HG02852 (cell line): Measurements from ENCODE around the gene SLC38A8.

Source experiments
- ATAC-seq: cut with Tn5 transposase; IDR thresholded peaks from one replicate; pipeline ENCODE4 v1.9.1; 2021; ENCODE audit warnings: mild to moderate bottlenecking, moderate library complexity; ENCODE audit not compliant: unreplicated experiment

Gene SLC38A8

DNA sequence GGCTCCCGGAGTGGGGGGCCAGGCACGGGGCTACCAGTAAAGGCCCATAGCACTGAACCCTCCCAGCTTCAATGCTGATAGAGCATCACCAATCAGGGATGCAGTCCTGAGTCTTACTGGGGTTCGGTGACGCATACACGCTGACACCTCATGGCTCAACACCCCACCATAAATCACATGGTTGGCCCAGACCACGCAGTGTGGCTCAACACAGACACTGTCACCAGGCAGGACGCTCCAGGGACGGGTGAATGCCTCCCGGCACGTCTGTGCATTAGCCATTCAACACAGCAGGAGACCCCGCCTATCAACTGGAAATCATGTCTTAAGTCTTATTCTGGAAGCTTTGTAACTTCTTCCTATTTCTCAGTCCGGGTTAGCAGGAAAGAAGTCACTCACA, 39.6 kb downstream of the SLC38A8 start:
- no peak for ATAC-seq

DNA sequence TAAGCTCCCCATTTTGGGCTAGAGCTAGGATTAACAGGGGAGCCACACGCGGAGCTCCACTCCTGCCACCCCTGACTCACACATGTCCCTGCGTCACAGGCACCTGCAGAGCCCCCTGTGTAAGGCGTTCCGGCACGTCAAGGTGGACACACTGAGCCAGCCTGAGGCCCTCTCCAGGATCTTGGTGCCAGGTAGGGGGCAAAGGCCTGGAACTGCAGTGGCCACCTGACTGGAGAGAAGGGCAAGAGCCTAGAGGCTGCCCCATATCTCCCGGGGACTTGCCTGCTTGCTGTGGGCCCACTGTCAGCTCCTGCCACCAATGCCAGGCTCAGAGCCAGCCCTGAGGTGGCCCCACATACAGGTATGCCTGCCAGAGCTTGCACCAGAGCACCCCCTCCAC, 40.9 kb downstream of the SLC38A8 start:
- no peak for ATAC-seq

DNA sequence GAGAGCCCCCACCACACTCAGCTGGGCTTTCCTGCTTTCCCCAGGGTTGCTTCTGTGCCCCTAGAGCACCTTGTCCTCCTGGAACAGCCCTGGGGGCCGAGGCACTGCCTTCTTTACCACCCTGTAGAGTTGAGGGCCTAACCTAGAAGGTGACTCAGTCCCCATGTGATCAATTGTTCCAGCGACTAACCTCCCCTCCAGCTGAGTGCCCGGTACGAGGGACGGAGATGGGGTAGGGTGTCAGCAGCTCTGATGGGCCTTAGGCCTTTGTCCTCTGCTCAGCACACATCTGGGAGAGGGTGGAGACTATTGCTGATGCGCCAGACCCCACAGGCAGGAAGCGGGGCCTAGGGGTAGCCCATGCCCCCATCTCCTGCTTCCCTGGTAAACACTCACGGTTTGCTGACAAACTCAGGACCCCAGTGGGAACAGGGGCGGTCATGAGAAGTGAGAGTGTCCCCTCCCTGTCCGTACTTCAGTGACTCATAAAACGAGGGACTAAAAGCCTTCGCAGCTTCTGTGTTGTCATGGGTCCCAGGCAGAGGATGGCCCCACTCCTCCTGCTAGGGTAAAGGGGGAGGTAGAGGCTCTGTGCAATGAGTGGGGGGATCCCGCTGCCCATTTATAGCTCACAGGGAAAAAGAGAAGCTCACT, 41.5 kb downstream of the SLC38A8 start:
- ATAC-seq: no peak

DNA sequence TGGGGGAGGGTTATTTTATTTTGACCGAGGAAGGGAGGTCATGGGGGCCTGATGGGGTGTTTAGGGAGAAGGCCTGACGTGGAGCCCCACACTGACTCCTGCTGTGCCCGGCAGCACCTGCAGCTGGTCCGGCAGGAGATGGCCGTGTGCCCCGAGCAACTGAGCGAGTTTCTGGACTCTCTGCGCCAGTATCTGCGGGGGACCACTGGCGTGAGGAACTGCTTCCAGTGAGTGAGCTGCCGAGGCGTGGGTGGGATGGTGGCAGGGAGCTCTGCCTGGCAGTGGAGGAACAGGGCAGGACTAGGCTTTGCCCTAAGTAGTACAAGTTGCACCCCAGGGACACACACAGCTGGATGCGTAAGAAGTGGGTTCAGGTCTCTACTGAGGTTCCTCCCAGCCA, 44.5 kb downstream of the SLC38A8 start:
- no peak for ATAC-seq

DNA sequence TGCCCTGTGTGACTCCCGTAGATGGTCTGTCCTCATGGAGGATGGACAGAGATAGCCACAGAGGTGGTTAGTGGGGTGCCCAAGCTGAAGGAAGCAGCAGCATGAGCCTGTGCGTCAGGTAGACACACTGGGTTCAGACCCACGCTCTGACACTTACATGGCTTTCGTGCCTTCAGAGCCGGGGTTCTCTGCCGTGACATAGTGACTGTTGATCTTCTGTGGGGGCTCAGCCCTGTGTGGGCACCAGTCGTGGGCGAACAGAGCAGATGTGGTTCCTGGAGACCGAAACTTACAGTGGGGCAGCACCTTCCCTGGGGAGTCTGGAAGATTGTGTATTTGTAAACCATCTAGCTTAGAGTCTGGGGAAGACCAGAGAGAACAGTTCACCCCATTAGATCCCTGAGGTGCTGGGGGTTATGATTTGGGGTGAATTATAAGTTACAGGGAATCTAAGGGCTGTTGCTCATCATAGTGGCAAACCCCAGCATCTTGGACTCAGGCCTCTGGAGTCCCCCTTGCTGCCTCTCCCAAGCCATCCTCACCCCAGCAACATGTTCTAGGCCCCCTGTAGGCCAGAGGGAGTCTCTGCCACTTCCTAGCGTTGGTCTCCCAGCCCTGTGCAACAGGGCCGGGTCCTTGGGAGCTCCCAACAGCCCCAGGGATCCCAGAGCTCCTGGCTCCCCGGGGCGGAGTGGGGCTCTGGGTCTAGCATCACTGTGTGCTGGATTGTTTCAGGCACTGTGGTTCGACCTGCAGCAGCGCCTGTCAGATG, 45.9 kb downstream of the SLC38A8 start:
- no peak for ATAC-seq

DNA sequence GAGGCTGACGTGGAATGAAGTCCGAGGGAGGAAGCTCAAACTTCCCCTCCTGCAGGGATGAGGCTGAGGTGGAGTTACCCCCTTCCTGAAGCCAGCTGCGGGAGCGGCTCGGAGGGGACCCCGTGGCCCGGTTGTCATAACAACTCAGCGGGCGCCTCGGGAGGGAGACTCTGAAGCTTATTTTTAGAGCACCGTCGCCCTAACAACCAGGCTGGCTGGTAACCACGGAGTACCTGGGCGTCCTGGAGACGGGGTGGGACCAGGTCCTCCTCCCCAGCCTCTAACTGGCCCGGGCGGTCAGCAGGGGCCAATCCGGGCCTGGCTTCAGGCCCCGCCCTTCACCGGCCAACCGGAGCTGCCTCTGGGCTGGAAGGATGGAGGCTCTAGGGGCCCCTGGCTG, 46.8 kb downstream of the SLC38A8 start:
- ATAC-seq: no peak

DNA sequence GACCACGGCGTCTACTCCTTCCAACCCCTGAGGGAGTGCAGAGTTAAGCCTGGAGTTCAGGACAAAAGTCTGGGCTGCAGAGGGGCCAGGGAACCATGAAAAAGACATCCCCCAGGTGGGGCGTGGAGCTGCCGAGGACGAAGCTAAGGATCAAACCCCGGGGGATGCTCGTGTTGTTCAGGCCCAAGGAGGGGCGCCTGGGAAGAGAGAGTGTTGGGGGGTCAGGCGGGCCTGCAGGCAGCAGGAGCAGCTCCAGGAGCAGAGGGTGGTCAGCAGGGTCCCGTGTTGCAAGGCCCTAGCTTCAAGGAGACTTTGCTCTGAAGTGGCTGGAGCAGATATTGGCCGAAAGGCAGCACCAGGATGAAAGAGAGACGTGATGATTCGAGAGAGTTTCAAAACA, 47.9 kb downstream of the SLC38A8 start:
- no peak for ATAC-seq

DNA sequence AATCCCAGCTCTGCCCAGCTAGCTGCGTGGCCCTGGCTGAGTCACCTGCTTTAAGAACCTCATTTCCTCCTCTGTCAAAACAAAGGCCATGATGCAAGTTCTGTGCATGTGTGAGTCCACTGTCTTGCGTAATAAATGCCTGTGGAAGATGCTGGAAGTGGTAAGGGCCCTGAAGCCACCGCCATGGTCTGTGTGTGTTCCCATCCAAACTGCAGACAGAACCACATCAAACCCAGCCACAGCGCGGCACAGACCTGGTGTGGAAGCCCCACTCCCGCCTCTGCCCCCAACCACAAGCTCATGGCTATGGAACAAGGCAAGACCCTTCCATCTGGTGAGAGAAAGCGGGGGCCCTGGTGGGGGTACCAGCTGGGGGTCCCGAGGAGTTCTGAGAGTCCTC, 48.5 kb downstream of the SLC38A8 start:
- ATAC-seq: no peak

DNA sequence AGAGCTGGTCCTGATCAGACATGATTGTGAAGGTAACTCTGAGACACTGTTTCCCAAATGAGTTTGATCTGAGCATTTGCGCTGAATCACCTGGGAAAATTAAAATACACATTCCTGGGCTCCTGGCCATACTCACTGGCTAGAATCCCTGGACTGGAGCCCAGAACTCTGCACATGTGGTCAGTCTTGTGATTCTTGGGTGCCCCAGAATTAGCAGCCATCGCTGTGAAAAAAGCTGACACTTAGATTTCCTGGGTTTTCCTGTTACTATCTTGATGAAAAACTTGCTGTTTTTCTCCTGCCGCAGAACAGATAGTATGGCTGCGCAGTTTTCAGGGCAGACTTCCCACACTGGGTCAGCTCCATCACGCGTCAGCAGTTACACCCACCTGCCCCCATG, 50.0 kb downstream of the SLC38A8 start:
- ATAC-seq: no peak

DNA sequence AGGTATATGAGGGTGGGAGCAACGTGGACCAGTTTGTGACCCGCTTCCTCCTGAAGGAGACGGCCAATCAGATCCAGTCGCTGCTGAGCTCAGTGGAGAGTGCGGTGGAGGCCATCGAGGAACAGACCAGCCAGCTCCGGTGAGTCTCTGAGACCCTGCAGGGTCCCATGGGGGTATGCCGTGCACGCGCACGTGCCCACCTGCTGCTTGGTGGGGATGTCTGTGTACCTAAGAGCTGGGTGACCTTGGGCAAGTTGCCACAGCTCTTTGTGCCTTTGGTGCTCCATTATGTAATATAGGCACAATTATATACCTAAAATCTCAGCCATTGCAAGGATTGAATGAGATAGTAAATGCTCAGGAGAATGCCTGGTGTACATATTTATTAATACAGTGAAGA, 52.1 kb downstream of the SLC38A8 start:
- ATAC-seq: no peak

DNA sequence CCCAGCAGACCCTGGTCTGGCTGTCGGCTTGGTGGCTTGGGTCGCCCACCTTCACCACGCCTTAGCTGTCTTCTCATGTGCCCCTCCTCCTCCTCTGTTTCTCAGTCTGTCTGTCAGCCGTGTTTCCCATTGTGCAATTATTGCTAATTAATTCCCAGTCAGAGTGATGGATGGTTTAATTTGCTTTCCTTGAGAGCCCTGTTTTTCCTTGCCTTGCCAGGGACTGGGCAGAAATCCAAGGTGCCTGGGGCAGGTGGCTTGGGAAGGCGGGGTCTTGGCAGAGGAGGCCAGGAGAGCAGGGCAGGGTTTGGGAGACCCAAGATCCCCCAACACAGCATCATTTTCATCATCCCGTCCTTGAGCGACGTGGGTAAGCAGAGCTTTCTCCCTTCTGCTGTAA, 53.3 kb downstream of the SLC38A8 start:
- ATAC-seq: no peak

DNA sequence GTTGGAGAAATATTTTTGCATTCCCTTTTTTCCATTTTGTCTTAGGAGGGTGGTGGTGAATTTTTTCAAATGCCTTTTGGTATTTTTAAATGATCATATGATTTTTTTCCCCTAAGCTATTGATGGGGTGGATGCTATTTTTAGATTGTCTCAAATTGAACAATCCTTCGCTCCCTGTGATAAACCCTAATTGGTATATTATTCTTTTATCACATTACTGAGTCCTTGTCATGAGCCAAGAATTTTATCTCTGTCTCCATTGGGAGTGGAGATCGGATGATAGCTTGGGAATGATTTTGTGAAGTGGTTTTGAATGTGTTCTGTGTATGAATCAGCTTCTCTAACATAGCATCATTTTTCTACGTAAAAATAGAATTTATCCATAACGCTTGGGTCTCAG, 59.1 kb downstream of the SLC38A8 start:
- no peak for ATAC-seq

DNA sequence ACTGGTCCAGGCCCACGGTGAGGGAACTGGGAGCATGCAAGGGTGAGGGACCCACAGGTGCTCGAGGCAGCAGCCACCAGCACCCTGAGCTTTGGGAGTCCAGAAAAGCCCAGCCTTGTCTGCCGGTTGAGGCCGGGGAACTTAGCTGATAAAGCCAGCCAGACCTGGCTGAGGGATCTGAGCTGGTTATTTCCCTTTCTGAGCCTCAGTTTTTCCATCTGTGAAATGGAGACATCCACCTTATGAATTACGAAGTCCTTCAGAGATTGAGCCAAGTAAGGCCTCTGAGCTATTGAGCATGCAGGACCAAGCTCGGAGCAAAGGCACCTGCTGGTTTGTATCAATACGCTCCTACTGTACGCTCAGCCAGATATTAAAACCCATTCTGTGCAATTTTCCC, 60.8 kb downstream of the SLC38A8 start:
- ATAC-seq: no peak

DNA sequence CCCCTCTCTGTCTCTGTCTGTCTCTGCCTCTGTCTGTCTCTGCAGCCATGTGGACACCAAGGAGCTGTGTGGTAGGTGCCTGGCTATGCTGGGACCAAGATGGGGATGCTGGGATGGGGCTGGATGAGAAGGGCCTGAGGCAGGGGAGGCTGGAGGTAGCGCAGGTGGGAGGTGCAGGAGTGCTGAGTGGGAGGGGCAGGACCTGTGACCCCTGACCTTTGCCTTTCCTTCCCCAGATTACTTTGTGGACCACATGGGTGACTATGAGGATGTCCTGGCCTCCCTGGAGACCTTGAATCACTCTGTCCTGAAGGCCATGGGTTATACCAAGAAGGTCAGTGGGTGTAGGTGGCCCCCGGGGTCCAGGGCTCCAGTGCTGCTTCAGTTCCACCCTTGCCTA, 61.8 kb downstream of the SLC38A8 start:
- ATAC-seq: no peak

DNA sequence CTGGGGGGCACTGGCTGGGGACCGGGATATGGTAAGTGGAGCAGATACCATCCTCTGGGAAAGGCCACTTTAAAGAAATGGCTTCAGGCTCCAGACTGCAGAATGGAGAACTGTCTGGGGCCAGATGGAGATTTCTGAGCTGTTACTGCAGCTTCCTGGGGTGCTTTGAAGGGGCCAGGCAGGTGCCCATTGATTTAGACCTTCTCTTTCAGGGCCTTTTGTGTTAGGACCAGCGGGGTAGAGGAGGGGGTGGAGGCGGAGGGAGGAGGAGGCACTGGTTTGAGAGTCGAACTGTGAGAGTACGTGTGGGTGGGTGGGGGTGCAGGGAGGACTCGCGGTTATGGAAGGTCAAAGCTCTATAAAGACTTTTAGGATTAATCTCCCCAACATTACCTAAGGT, 63.2 kb downstream of the SLC38A8 start:
- no peak for ATAC-seq

DNA sequence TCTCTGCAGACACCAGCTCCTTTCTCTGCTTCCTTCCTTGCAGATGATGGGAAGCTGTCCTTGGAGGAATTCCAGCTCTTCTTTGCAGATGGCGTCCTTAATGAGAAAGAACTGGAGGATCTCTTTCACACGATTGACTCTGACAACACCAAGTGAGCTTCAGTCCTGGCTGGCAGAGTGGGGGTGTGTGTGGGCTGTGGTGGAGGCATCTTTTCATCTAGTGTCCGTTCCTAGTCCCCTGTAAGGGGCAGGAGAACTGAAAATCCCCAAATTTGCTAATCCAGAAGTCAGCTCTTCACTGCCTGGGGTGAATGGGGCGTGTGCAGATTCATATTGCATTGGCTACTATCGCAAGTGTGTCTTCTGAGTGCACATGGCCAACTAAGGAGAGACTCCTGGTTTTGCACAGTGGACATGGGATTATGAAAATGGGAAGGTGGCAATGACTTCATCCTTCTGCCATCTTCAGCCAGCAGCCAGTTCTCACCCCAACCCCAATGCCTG, 64.1 kb downstream of the SLC38A8 start:
- ATAC-seq: no peak

DNA sequence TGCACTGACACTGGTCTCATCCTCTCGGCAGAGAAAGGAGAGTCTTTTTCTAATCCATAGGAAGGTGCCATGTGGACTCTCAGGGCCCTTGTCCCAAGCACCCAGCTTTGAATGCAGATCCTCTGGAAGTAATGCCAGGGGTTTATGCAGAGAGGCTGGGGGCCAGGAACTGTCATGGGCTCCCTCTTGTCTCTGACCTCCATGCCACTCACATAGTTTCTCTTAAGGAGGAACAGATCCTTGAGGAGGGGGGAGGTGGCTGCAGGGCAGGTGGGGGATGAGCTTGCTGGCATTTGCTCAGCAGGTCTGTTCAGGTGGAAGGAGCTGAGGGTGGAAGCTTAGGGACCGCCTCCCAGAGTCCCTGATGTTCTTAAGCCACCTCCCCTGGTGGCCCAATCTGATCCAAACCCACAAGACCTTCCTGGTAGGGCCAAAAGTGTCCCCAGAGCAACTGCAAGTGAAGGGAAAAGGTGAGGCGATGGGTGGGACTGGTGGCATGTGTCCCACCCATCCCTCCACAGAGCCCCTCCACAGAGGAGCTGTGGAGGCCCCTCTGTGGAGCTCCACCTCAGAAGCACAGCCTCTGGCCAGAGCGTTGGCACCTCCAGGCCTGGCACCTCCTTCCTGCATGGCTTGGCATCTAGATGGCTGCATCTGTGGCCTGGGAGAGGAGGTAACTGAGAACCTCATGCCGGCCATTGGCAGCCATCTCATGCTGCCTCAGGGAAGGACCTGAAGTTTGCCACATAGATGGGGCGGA, 65.4 kb downstream of the SLC38A8 start:
- ATAC-seq: no peak

DNA sequence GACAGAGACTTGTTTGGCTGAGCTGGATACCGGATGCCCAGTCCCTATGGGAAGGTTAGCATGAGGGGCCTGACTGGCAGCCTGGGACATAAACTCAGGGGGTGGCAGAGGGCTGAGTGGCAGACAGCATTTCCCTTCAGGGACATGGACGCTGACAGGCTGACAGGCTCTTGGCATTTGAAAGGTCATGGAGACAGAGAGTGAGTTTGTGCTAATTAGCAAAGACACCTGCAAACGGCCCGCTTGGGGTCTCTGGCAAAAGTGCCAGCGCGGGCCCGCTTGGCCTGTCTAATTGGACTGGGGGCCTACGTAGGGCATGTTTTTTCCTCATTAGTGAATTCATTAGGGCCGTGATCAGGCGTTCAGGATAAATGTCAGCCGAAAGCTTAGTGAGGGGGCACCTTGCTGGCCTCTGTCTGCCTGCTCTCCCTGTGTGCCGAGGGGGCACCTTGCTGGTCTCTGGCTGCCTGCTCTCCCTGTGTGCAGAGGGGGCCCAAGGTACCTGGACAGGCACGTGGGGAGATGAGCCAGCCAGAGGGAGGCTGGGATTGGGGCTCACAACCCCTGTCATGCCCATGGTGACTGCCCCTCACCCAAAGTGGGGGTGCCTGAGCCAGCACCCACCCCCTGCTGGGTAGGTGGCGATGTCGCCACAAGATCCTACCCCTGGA, 66.9 kb downstream of the SLC38A8 start:
- ATAC-seq: no peak

DNA sequence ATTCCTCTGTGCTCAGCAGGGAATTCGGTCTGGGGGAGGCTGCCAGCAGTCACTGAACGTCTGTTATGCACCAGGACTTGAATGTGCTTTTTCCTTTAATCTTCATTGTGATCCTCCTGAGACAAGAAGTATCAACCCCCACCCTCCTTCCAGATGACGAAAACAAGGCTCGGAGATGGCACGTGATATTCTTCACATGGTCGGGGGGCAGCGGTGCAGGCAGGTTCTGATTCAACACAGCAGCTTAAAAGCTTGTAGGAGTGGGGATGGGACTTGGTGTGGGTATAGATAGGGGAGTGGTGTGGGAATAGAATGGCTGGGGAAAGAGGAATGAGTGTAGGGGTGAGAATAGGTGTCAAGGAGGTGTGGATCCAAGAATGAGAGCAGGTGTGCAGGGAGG, 68.1 kb downstream of the SLC38A8 start:
- ATAC-seq: no peak

DNA sequence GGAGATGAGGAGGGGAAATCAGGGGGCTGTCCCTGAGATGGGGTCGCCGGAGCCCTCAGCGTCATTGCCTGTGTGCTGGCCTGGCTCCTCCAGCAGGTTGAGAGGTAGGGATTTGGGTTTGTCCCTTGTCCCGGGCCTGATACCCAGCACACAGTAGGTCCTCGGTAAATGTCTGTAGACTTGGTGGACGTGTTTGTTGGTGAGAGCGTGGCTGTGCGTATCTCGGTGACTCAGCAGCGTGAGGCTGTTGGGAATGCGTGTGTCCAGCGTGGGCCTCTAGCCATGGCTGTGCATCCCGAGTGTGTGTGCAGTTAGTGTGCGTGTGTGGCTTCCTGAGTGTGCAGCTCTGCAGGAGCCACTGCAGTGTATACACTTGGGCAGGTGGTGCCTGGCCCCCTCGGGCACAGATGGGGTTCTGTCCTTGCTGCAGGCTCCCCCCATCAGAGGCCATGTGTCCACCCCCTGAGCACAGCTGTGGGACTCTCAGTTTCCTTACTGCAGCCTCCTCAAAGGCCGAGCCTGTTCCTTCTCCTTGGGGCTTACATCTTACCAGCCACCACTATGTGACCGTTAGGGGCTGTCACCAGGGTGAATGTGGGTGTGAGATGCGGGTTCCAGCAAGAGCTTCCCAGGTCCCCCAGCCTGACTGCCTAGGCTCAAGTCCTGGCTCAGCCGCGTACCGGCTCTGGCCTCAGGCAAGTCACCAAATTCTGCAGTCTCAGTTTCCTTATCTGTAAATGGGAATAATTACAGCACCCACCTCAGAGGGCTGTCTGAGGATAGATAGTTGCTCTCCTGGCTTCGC, 68.8 kb downstream of the SLC38A8 start:
- no peak for ATAC-seq

DNA sequence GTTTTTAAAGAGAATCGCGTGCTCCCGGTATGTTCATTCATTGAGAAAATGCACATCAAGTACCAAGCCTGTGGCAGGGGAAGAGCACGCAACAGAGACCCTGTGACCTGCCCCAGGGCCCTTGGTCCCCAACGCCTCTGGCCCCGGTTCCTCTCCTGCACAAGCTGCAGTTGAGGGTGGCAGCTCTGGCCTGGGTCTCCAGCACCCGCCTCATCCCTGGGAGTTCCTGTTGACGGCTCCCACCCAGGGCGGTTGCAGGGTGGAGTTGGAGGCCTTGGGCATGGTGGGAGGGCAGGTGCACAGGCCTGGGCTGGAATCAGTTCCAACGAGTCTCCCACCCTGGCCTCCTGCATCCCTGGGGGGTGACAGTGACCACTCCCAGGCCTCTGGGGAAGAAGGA, 69.5 kb downstream of the SLC38A8 start:
- no peak for ATAC-seq
